ENCODE measurements around the gene HJURP. TPM values are rescaled to one million over a fixed set of nuclear protein-coding genes. Genes with fewer than 3 reads are reported as not detected.

HJURP gene
- total RNA-seq, 2 donors from 2014 or later = 0.35 to 1.1 TPM

GRCh38 chr2:233832869-233833311, 21.4 kb downstream of the HJURP start:
- ATAC-seq (no peak), DNase-seq (no peak)
- H3K4me1 Mint-ChIP-seq = peaks cover under 1% of the 10 kb centered on the region

GRCh38 chr2:233832414-233832813, 21.9 kb downstream of the HJURP start:
- H3K4me1 Mint-ChIP-seq = no peaks in the 10 kb centered on the region
- no peaks in the 10 kb centered on the region for H3K36me3 Mint-ChIP-seq (ENCODE audit: low read depth)
- ATAC-seq (no peak), DNase-seq (no peak)
- no peak overlapping the region for H3K27ac Mint-ChIP-seq
- H3K27me3 Mint-ChIP-seq = no peaks in the 10 kb centered on the region
- no peaks in the 10 kb centered on the region for H3K9me3 ChIP-seq (ENCODE audit: control insufficient read depth, low read length, poor library complexity, severe bottlenecking)
- no peak overlapping the region for H3K4me3 Mint-ChIP-seq

More at GRCh38 chr2:233832869-233833311, 21.4 kb downstream of the HJURP start:
- no peaks in the 10 kb centered on the region for H3K36me3 Mint-ChIP-seq (ENCODE audit: low read depth)
- H3K4me3 Mint-ChIP-seq = no peak overlapping the region
- no peak overlapping the region for H3K27ac Mint-ChIP-seq
- no peaks in the 10 kb centered on the region for H3K9me3 ChIP-seq (ENCODE audit: control insufficient read depth, low read length, poor library complexity, severe bottlenecking)
- H3K27me3 Mint-ChIP-seq = no peaks in the 10 kb centered on the region

GRCh38 chr2:233831861-233832260, 22.5 kb downstream of the HJURP start:
- ATAC-seq (no peak), DNase-seq (no peak)
- Mint-ChIP-seq H3K27me3 (no peaks in the 10 kb centered on the region), H3K36me3 (ENCODE audit: low read depth) (no peaks in the 10 kb centered on the region), H3K4me3 (no peak overlapping the region), H3K4me1 (no peaks in the 10 kb centered on the region), H3K27ac (no peak overlapping the region)
- no peaks in the 10 kb centered on the region for H3K9me3 ChIP-seq (ENCODE audit: control insufficient read depth, low read length, poor library complexity, severe bottlenecking)

- H3K4me1 Mint-ChIP-seq = no peaks in the 10 kb centered on the region
- no peaks in the 10 kb centered on the region for H3K9me3 ChIP-seq (ENCODE audit: control insufficient read depth, low read length, poor library complexity, severe bottlenecking)
- ATAC-seq (no peak), DNase-seq (peak in 2 of 3 donors; percentile 5 to 7)
- H3K27me3 Mint-ChIP-seq = no peaks in the 10 kb centered on the region
- peaks cover 1% of the 10 kb centered on the region for H3K36me3 Mint-ChIP-seq (ENCODE audit: low read depth)
- H3K4me3 Mint-ChIP-seq = no peak overlapping the region
- H3K27ac Mint-ChIP-seq = no peak overlapping the region
Measured at GRCh38 chr2:233831011-233831721, 23.2 kb downstream of the HJURP start.

- no peak overlapping the region for H3K27ac Mint-ChIP-seq
- H3K27me3 Mint-ChIP-seq = no peaks in the 10 kb centered on the region
- H3K36me3 Mint-ChIP-seq (ENCODE audit: low read depth) = peaks cover 2% of the 10 kb centered on the region
- H3K4me1 Mint-ChIP-seq = no peaks in the 10 kb centered on the region
- DNase-seq (peak in 1 of 3 donors; percentile 1), ATAC-seq (no peak)
- H3K4me3 Mint-ChIP-seq = no peak overlapping the region
- no peaks in the 10 kb centered on the region for H3K9me3 ChIP-seq (ENCODE audit: control insufficient read depth, low read length, poor library complexity, severe bottlenecking)
Measured at GRCh38 chr2:233830111-233830802, 24.1 kb downstream of the HJURP start.

GRCh38 chr2:233829193-233830110, 24.9 kb downstream of the HJURP start:
- no peak overlapping the region for H3K27ac Mint-ChIP-seq
- no peak overlapping the region for H3K4me3 Mint-ChIP-seq
- no peaks in the 10 kb centered on the region for H3K4me1 Mint-ChIP-seq
- ATAC-seq = no peak
- H3K36me3 Mint-ChIP-seq (ENCODE audit: low read depth) = peaks cover 6% of the 10 kb centered on the region
- peak in 2 of 3 donors; percentile 1 to 3 for DNase-seq
- no peaks in the 10 kb centered on the region for H3K27me3 Mint-ChIP-seq
- H3K9me3 ChIP-seq (ENCODE audit: control insufficient read depth, low read length, poor library complexity, severe bottlenecking) = no peaks in the 10 kb centered on the region

GRCh38 chr2:233828546-233829192, 25.7 kb downstream of the HJURP start:
- peak in 2 of 3 donors; percentile 1 to 5 for DNase-seq
- no peak overlapping the region for H3K4me3 Mint-ChIP-seq
- no peaks in the 10 kb centered on the region for H3K27me3 Mint-ChIP-seq
- peaks cover 6% of the 10 kb centered on the region for H3K36me3 Mint-ChIP-seq (ENCODE audit: low read depth)
- H3K9me3 ChIP-seq (ENCODE audit: control insufficient read depth, low read length, poor library complexity, severe bottlenecking) = no peaks in the 10 kb centered on the region
- H3K27ac Mint-ChIP-seq = no peak overlapping the region
- H3K4me1 Mint-ChIP-seq = no peaks in the 10 kb centered on the region
- no peak for ATAC-seq

GRCh38 chr2:233824373-233824772, 30.0 kb downstream of the HJURP start:
- no peaks in the 10 kb centered on the region for H3K9me3 ChIP-seq (ENCODE audit: control insufficient read depth, low read length, poor library complexity, severe bottlenecking)
- Mint-ChIP-seq H3K27ac (no peak overlapping the region), H3K4me3 (no peak overlapping the region), H3K27me3 (peaks cover 16% of the 10 kb centered on the region), H3K4me1 (peaks cover 5% of the 10 kb centered on the region), H3K36me3 (ENCODE audit: low read depth) (peaks cover 6% of the 10 kb centered on the region)
- ATAC-seq (no peak), DNase-seq (no peak)

GRCh38 chr2:233823731-233824121, 30.6 kb downstream of the HJURP start:
- H3K4me3 Mint-ChIP-seq = no peak overlapping the region
- ATAC-seq = no peak
- DNase-seq = no peak
- H3K9me3 ChIP-seq (ENCODE audit: control insufficient read depth, low read length, poor library complexity, severe bottlenecking) = no peaks in the 10 kb centered on the region
- H3K27ac Mint-ChIP-seq = no peak overlapping the region
- H3K36me3 Mint-ChIP-seq (ENCODE audit: low read depth) = peaks cover 6% of the 10 kb centered on the region
- peaks cover 5% of the 10 kb centered on the region for H3K4me1 Mint-ChIP-seq
- H3K27me3 Mint-ChIP-seq = peaks cover 16% of the 10 kb centered on the region

GRCh38 chr2:233822781-233823730, 31.3 kb downstream of the HJURP start:
- ATAC-seq (no peak), DNase-seq (peak in 1 of 3 donors; percentile 1)
- H3K27ac Mint-ChIP-seq = no peak overlapping the region
- no peak overlapping the region for H3K4me3 Mint-ChIP-seq
- peaks cover 19% of the 10 kb centered on the region for H3K27me3 Mint-ChIP-seq
- peaks cover 6% of the 10 kb centered on the region for H3K4me1 Mint-ChIP-seq
- H3K36me3 Mint-ChIP-seq (ENCODE audit: low read depth) = peaks cover 6% of the 10 kb centered on the region
- no peaks in the 10 kb centered on the region for H3K9me3 ChIP-seq (ENCODE audit: control insufficient read depth, low read length, poor library complexity, severe bottlenecking)

- Mint-ChIP-seq H3K27me3 (peaks cover 23% of the 10 kb centered on the region), H3K4me1 (peaks cover 7% of the 10 kb centered on the region), H3K36me3 (ENCODE audit: low read depth) (peaks cover 6% of the 10 kb centered on the region), H3K27ac (no peak overlapping the region), H3K4me3 (no peak overlapping the region)
- H3K9me3 ChIP-seq (ENCODE audit: control insufficient read depth, low read length, poor library complexity, severe bottlenecking) = no peaks in the 10 kb centered on the region
- ATAC-seq = no peak
- DNase-seq = no peak
Measured at GRCh38 chr2:233822101-233822771, 32.1 kb downstream of the HJURP start.
